Esophagus muscularis mucosa (tissue), 4 donors: ENCODE results near the gene G3BP2.

Experiments used
- CTCF ChIP-seq, 3 experiments: fragments of 200-600 bp in 2 of 3; fragments of 450-650 bp in 1 of 3; sonication (generic) in 2 of 3; IDR thresholded peaks; one replicate each; pipeline ENCODE4 v1.5.1; 2017 to 2019; ENCODE audit warnings: antibody characterized with exemption in 3 of 3, mild to moderate bottlenecking in 2 of 3, moderate library complexity in 1 of 3
- EP300 ChIP-seq: sonication (generic); formaldehyde crosslinking; IDR thresholded peaks from one replicate; pipeline ENCODE4 v1.6.1; 2017; ENCODE audit warnings: antibody characterized with exemption
- POLR2A ChIP-seq: fragments of 450-650 bp; IDR thresholded peaks from one replicate; pipeline ENCODE4 v1.6.1; 2017; ENCODE audit warnings: antibody characterized with exemption, moderate library complexity, mild to moderate bottlenecking, low read depth
- POLR2AphosphoS5 ChIP-seq, 2 donors: sonication (generic); formaldehyde crosslinking; IDR thresholded peaks; one replicate each; pipeline ENCODE4 v1.6.1; 2017; ENCODE audit warnings: antibody characterized with exemption in 2 of 2

GRCh38 chr4:75702919-75703411 lies 29.8 kb upstream of the G3BP2 start:
- TF ChIP-seq CTCF (IDR thresholded peaks at IDR 0.05) = no peak
- TF ChIP-seq POLR2A = no peak
- no peak for TF ChIP-seq POLR2AphosphoS5 (IDR thresholded peaks at IDR 0.05)
- TF ChIP-seq EP300 = no peak
